HepG2 (cell line): ENCODE measurements around the gene MYO7B. TPM values are rescaled to one million over a fixed set of nuclear protein-coding genes. Genes with fewer than 3 reads are reported as not detected.
A peak's percentile ranks its signal among the peaks of the same experiment; 100 is the strongest.

Experiments
- ATAC-seq: fragments of 200-7000 bp; cut with Tn5 transposase; 3 replicates; pipeline ENCODE4 v1.9.1; 2020; ENCODE audit warnings: mild to moderate bottlenecking, moderate library complexity
- BruUV-seq: library from RNA; stranded (reverse); fragments of 400-500 nt; replicated peaks from 2 replicates; lab custom pipeline; 2021; lab: Mats Ljungman, UMichigan
- CTCF ChIA-PET: fragments of 300-600 bp; formaldehyde crosslinking; extraction: SDS; loops from one replicate; lab custom pipeline; 2021; ENCODE audit warnings: low total read pairs, inconsistent platforms, low intra/inter-chr PET ratio; lab: Yijun Ruan, JAX
- POLR2A ChIA-PET: fragments of 350-600 bp; sonication (Branson Sonifier 250); formaldehyde crosslinking; loops from one replicate; lab custom pipeline; 2020; ENCODE audit warnings: antibody characterized with exemption, inconsistent platforms; lab: Yijun Ruan, JAX
- DNase-seq: peaks from one replicate; pipeline ENCODE4 v3.0.0-alpha.2; 2015; ENCODE audit warnings: low spot score
- FAIRE-seq: peaks from 3 replicates; lab custom pipeline; 2011; peaks lifted over from hg19 to GRCh38; lab: Jason Lieb, UNC
- H2AFZ ChIP-seq: one replicate; pipeline ENCODE4 v1.6.1; 2011; ENCODE audit warnings: low read length, inconsistent platforms
- H3K27ac ChIP-seq: fragments of 300-600 bp; 3 replicates; pipeline ENCODE4 v1.8.0; 2011; ENCODE audit warnings: mixed run types, mild to moderate bottlenecking, mixed read lengths, low read length, inconsistent platforms; ENCODE audit not compliant: insufficient read depth; ENCODE audit errors: extremely low read length
- H3K27me3 ChIP-seq, 2 experiments: fragments of 200-600 bp in 1 of 2; 2 replicates in 1 of 2; 3 replicates in 1 of 2; pipeline versions ENCODE4 v1.6.0 to v1.8.0; 2011; ENCODE audit warnings: low read length in 2 of 2, mild to moderate bottlenecking in 2 of 2, moderate library complexity in 2 of 2, inconsistent platforms in 1 of 2; ENCODE audit not compliant: insufficient read depth in 2 of 2, control insufficient read depth in 1 of 2
- H3K36me3 ChIP-seq, 2 experiments: fragments of 200-600 bp in 1 of 2; replicated peaks in 1 of 2; 2 replicates in 1 of 2; 3 replicates in 1 of 2; pipeline versions ENCODE4 v1.5.1 to v1.8.0; 2011; ENCODE audit warnings: low read length in 2 of 2, inconsistent platforms in 1 of 2; ENCODE audit not compliant: insufficient read depth in 2 of 2, control insufficient read depth in 1 of 2
- H3K4me1 ChIP-seq: 2 replicates; pipeline ENCODE4 v1.5.1; 2012; ENCODE audit warnings: low read length, inconsistent platforms; ENCODE audit not compliant: insufficient read depth
- H3K4me2 ChIP-seq: 2 replicates; pipeline ENCODE4 v1.6.0; 2011; ENCODE audit warnings: low read depth, low read length, inconsistent platforms
- H3K4me3 ChIP-seq, 3 experiments: fragments of 200-600 bp in 1 of 3; sonication (generic), shearing (Covaris generic) in 1 of 3; replicated peaks in 1 of 3; 2 replicates each; pipeline ENCODE4 v1.5.1; 2011 to 2016; ENCODE audit warnings: low read length in 3 of 3, inconsistent platforms in 2 of 3, low read depth in 2 of 3, mild to moderate bottlenecking in 2 of 3, control low read depth in 1 of 3, mixed read lengths in 1 of 3; ENCODE audit not compliant: insufficient read depth in 1 of 3
- H3K79me2 ChIP-seq: one replicate; pipeline ENCODE4 v1.6.1; 2011; ENCODE audit warnings: low read length, inconsistent platforms; ENCODE audit not compliant: insufficient read depth
- H3K9ac ChIP-seq: 2 replicates; pipeline ENCODE4 v1.6.0; 2011; ENCODE audit warnings: mild to moderate bottlenecking, low read depth, low read length, inconsistent platforms; ENCODE audit not compliant: insufficient read depth
- H3K9me3 ChIP-seq: 2 replicates; pipeline ENCODE4 v1.5.1; 2012; ENCODE audit warnings: mild to moderate bottlenecking, low read length
- H4K20me1 ChIP-seq: 2 replicates; pipeline ENCODE4 v1.6.0; 2011; ENCODE audit warnings: inconsistent platforms, mild to moderate bottlenecking, low read length, moderate library complexity; ENCODE audit not compliant: insufficient read depth
- ATRX ChIP-seq: sonication (generic); formaldehyde crosslinking; IDR thresholded peaks from 2 replicates; pipeline ENCODE4 v1.4.0; 2020; ENCODE audit warnings: missing genetic modification reagents, borderline replicate concordance
- ETV5 ChIP-seq: IDR thresholded peaks from 2 replicates; pipeline ENCODE4 v1.6.1; 2018; ENCODE audit warnings: missing biosample characterization, missing genetic modification reagents, inconsistent platforms, borderline replicate concordance
- FOXK2 ChIP-seq: fragments of 450-650 bp; IDR thresholded peaks from 2 replicates; pipeline ENCODE4 v1.6.1; 2016
- HCFC1 ChIP-seq: fragments of 150-350 bp; IDR thresholded peaks from 2 replicates; pipeline ENCODE4 v1.6.1; 2014; ENCODE audit warnings: low read depth, low read length
- KMT2B ChIP-seq: IDR thresholded peaks from 2 replicates; pipeline ENCODE4 v1.6.1; 2016; ENCODE audit warnings: missing genetic modification reagents, missing compliant biosample characterization
- MED13 ChIP-seq: sonication (generic); formaldehyde crosslinking; IDR thresholded peaks from 2 replicates; pipeline ENCODE4 v1.5.0; 2020; ENCODE audit warnings: missing genetic modification reagents
- PTBP1 ChIP-seq: fragments of 200-400 bp; formaldehyde crosslinking; IDR thresholded peaks from 2 replicates; pipeline ENCODE4 v1.6.1; 2018; ENCODE audit warnings: low read length, low read depth; ENCODE audit not compliant: poor library complexity, severe bottlenecking
- RBAK ChIP-seq: sonication (generic); formaldehyde crosslinking; IDR thresholded peaks from 2 replicates; pipeline ENCODE4 v1.5.1; 2020; ENCODE audit warnings: mild to moderate bottlenecking, missing genetic modification reagents
- SMARCE1 ChIP-seq: fragments of 450-650 bp; IDR thresholded peaks from 2 replicates; pipeline ENCODE4 v1.6.1; 2017; ENCODE audit warnings: borderline replicate concordance
- TSC22D2 ChIP-seq: sonication (generic); formaldehyde crosslinking; IDR thresholded peaks from 2 replicates; pipeline ENCODE4 v1.5.1; 2020; ENCODE audit warnings: missing genetic modification reagents, mild to moderate bottlenecking, borderline replicate concordance
- ZFP82 ChIP-seq: sonication (generic); formaldehyde crosslinking; IDR thresholded peaks from 2 replicates; pipeline ENCODE4 v1.5.1; 2020; ENCODE audit warnings: mild to moderate bottlenecking, missing genetic modification reagents, borderline replicate concordance
- ZNF230 ChIP-seq: sonication (generic); formaldehyde crosslinking; IDR thresholded peaks from 2 replicates; pipeline ENCODE4 v1.4.0; 2020; ENCODE audit warnings: mild to moderate bottlenecking, missing genetic modification reagents
- ZNF343 ChIP-seq: sonication (generic); formaldehyde crosslinking; IDR thresholded peaks from 2 replicates; pipeline ENCODE4 v1.4.0; 2020; ENCODE audit warnings: mild to moderate bottlenecking, missing genetic modification reagents
- ZNF530 ChIP-seq: sonication (generic); formaldehyde crosslinking; IDR thresholded peaks from 2 replicates; pipeline ENCODE4 v1.5.0; 2020; ENCODE audit warnings: low read depth, mild to moderate bottlenecking, missing genetic modification reagents
- ZNF589 ChIP-seq: sonication (generic); formaldehyde crosslinking; conservative IDR thresholded peaks from 2 replicates; pipeline ENCODE4 v1.8.0; 2022; ENCODE audit warnings: mild to moderate bottlenecking, moderate library complexity, missing genetic modification reagents
- ZNF616 ChIP-seq: sonication (generic); formaldehyde crosslinking; IDR thresholded peaks from 2 replicates; pipeline ENCODE4 v1.5.0; 2020; ENCODE audit warnings: low read depth, mild to moderate bottlenecking, missing genetic modification reagents
- ZNF841 ChIP-seq: sonication (generic); formaldehyde crosslinking; IDR thresholded peaks from 2 replicates; pipeline ENCODE4 v1.8.1; 2023; ENCODE audit warnings: missing genetic modification reagents, borderline replicate concordance
- WGBS: methylation state at CpG from one replicate; pipeline ENCODE4 v1.1.6; 2017; ENCODE audit warnings: low lambda C conversion rate; 5-methylcytosine and 5-hydroxymethylcytosine counted together
- in situ Hi-C: cut with HindIII; loops from 2 replicates; pipeline ENCODE4 v1.10.0; 2017; ENCODE audit warnings: low pct_unique_long_range_greater_than_20kb; ENCODE audit not compliant: extremely low pct_ligation_motif_present
- intact Hi-C: fragments of 100-400 bp; cut with micrococcal nuclease; formaldehyde crosslinking; loops from one replicate; pipeline ENCODE4 v1.10.0; 2022; ENCODE audit not compliant: unreplicated experiment
- polyA plus RNA-seq, 8 experiments: library from polyadenylated mRNA; depleted of rRNA in 3 of 8; stranded (reverse) in 7 of 8; unstranded in 1 of 8; fragments of >200 nt; fragmentation: Illumina TruSeq in 4 of 8; extraction: Trizol in 4 of 8; gene quantifications; 2 replicates each; pipeline versions ENCODE4 v1.2.1 to v1.2.3, GENCODE V29; 2011 to 2016; ENCODE audit warnings: low read depth in 4 of 8, missing spikeins in 1 of 8, mixed read lengths in 1 of 8; ENCODE audit not compliant: insufficient read depth in 1 of 8
- total RNA-seq, 5 experiments: library from RNA; depleted of rRNA; stranded (reverse); fragments of >200 nt; fragmentation: Illumina TruSeq; extraction: Trizol; gene quantifications; 2 replicates each; pipeline ENCODE4 v1.2.3, GENCODE V29; 2016; ENCODE audit warnings: low read depth in 1 of 5
- TF ChIP-seq, protein P1 (sequence below): sonication (generic); formaldehyde crosslinking; IDR thresholded peaks from 2 replicates; pipeline ENCODE4 v1.5.0; 2020; ENCODE audit warnings: missing genetic modification reagents, mild to moderate bottlenecking, borderline replicate concordance
- TF ChIP-seq, protein P2 (sequence below): sonication (generic); formaldehyde crosslinking; IDR thresholded peaks from 2 replicates; pipeline ENCODE4 v1.4.0; 2020; ENCODE audit warnings: missing genetic modification reagents
- TF ChIP-seq, protein P3 (sequence below): IDR thresholded peaks from 2 replicates; pipeline ENCODE4 v1.6.1; 2016; ENCODE audit warnings: mild to moderate bottlenecking

Gene MYO7B
- total and polyA plus RNA-seq, 2 of the 13 experiments (the other 11 are each of a cell fraction or from before 2014, with no cell fraction given): not detected

DNA sequence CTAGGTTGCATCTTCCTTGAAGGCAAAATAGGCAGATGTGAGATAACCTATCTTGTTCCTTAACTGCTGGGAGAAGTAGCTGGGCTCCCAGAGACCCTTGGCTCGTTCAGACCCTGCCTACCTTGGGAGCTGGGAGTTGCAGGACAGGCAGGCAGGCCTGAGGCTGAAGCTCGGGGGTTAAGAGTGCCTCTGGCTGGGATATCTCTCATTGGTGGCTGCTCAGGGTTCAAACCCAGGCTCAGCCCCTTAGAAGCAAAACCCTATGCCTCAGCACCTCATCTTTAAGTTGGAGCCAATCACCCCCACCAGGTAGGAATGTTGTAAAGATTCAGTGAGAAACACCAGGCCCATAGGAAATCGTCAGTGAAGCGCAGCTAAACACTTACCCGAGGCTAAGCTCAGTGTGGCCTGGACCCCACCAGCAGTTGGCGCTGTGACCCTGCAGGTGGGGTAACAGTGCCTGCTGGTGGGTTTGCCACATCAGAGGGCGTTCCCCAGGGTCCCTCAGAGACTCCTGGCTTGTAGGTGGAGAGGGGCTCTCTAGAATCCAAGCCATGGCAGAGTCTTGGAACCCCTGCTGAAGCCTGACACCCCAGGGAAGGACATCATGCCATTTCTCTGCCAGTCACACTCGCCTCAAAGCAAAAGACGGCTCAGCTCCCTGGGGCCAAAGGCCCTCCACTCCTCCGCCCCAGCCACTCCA is 55.9 kb downstream of the MYO7B start:
- peak overlapping the region; percentile 7; the same call in 1 of the 2 replicates for H3K9ac ChIP-seq
- peaks cover 11% of the 10 kb centered on the region for H3K4me1 ChIP-seq
- in situ Hi-C loops: no loop called here
- BruUV-seq: no TSS peak
- POLR2A ChIA-PET: interaction anchor here (1.0 to 1.3 kb wide), 2 partner anchors 9 to 111 kb away, joined by 4 read pairs; no protein-coding TSS in a partner anchor
- DNase-seq (peak; percentile 74), FAIRE-seq (peak; percentile 98), ATAC-seq (peak; percentile 97)
- H3K27ac ChIP-seq: no peak overlapping the region
- CTCF ChIA-PET: interaction anchor here (0.9 to 2.1 kb wide), 2 partner anchors 59 to 231 kb away, joined by 4 to 41 read pairs; no protein-coding TSS in a partner anchor
- peaks cover 2 to 20% of the 10 kb centered on the region in 2 experiments; a peak in 4 of 5 replicates for H3K27me3 ChIP-seq
- 18% methylated on average over 9 of the region's 10 CpGs for WGBS
- H3K4me3 ChIP-seq: peak overlapping the region in 1 of 3 experiments; percentile 16; a peak in 1 of 6 replicates
- peak overlapping the region; percentile 55 for H2AFZ ChIP-seq
- H4K20me1 ChIP-seq: no peaks in the 10 kb centered on the region
- intact Hi-C loops: loop anchor here (1.0 to 10.0 kb wide), 2 partner anchors 58 to 233 kb away; no protein-coding TSS in a partner anchor
- peak overlapping the region; percentile 70 for H3K4me2 ChIP-seq
- no peaks in the 10 kb centered on the region for H3K36me3 ChIP-seq
- no peaks in the 10 kb centered on the region for H3K79me2 ChIP-seq
- H3K9me3 ChIP-seq: no peaks in the 10 kb centered on the region
- TF ChIP-seq ATRX (CRISPR knock-in tag) (no peak), PTBP1 (no peak), ZNF616 (CRISPR knock-in tag) (no peak), MED13 (no peak), ZNF589 (no peak), SMARCE1 (no peak), TSC22D2 (CRISPR knock-in tag) (0 out of 2 replicates have a peak, but pooled peaks have one; percentile 48), ZNF530 (CRISPR knock-in tag) (no peak), FOXK2 (no peak), KMT2B (no peak), ZNF343 (peak; percentile 50; the same call in 1 of the 2 replicates), ZNF230 (0 out of 2 replicates have a peak, but pooled peaks have one; percentile 27), ETV5 (CRISPR knock-in tag) (peak; percentile 58), RBAK (CRISPR knock-in tag) (no peak), ZFP82 (no peak), HCFC1 (no peak), ZNF841 (CRISPR knock-in tag) (no peak)
- TF ChIP-seq, protein P1, sequence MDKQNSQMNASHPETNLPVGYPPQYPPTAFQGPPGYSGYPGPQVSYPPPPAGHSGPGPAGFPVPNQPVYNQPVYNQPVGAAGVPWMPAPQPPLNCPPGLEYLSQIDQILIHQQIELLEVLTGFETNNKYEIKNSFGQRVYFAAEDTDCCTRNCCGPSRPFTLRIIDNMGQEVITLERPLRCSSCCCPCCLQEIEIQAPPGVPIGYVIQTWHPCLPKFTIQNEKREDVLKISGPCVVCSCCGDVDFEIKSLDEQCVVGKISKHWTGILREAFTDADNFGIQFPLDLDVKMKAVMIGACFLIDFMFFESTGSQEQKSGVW (CRISPR knock-in tag): no peak
- TF ChIP-seq, protein P2, sequence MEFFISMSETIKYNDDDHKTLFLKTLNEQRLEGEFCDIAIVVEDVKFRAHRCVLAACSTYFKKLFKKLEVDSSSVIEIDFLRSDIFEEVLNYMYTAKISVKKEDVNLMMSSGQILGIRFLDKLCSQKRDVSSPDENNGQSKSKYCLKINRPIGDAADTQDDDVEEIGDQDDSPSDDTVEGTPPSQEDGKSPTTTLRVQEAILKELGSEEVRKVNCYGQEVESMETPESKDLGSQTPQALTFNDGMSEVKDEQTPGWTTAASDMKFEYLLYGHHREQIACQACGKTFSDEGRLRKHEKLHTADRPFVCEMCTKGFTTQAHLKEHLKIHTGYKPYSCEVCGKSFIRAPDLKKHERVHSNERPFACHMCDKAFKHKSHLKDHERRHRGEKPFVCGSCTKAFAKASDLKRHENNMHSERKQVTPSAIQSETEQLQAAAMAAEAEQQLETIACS (CRISPR knock-in tag): no peak
- TF ChIP-seq, protein P3, sequence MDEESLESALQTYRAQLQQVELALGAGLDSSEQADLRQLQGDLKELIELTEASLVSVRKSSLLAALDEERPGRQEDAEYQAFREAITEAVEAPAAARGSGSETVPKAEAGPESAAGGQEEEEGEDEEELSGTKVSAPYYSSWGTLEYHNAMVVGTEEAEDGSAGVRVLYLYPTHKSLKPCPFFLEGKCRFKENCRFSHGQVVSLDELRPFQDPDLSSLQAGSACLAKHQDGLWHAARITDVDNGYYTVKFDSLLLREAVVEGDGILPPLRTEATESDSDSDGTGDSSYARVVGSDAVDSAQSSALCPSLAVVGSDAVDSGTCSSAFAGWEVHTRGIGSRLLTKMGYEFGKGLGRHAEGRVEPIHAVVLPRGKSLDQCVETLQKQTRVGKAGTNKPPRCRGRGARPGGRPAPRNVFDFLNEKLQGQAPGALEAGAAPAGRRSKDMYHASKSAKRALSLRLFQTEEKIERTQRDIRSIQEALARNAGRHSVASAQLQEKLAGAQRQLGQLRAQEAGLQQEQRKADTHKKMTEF (CRISPR knock-in tag): no peak
